ENCODE measurements around the gene ITGAV.

GRCh38 chr2:186614373-186614772, 24.5 kb downstream of the ITGAV start:
- TF ChIP-seq CTCF (conservative IDR thresholded peaks at IDR 0.05; ENCODE audit: low read length) (no peak), EZH2phosphoT487 (IDR thresholded peaks at IDR 0.05; ENCODE audit: borderline replicate concordance) (no peak)
